ENCODE measurements around the gene ADRA2C.

DNA sequence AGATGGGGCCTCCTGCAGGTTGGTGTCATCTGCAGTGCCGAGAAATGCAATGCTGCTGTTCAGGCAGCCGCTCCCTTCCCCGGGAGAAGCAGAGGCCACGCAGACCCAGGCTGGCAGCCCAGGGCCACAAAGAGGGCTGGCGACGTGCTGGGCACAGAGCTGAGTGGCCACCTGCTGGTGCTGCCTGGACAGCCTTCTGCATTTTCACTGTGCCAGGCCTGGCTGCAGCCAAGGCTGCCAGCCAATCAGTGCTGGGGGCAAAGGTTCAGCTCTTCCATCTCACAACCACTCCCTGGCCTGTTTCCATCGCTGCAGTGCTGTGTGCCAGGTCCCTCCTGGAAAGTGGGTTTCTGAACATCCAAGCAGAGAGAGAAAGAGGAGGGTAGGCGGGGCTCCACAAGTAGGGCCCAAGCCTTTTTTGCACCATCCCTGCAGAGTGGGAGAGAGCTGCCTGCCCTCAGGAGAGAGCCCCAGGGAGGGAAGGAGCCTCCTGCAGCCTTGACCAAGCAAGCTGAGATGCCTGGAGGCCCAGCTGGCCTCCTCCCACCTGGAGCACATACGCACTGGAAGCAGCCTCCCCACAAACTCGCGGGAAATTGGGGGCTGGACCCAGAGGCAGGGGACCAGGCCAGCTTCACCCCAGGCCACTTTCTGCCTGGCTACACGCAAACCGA is 20.1 kb downstream of the ADRA2C start:
- TF ChIP-seq YY1 (IDR thresholded peaks at IDR 0.05; ENCODE audit: insufficient read depth, insufficient read length) (no peak), SUZ12 (IDR thresholded peaks at IDR 0.05; ENCODE audit: extremely low read depth, insufficient read depth, insufficient read length) (no peak)
